BE2C (cell line): Measurements from ENCODE around the gene EEF2K.

Experiments used
- DNase-seq: peaks from one replicate; pipeline ENCODE4 v3.0.0-alpha.2; 2020
- H3K27me3 ChIP-seq: fragments of 250-450 bp; sonication (Bioruptor Pico); 2 replicates; pipeline ENCODE4 v1.5.1; 2020; ENCODE audit warnings: mild to moderate bottlenecking
- H3K36me3 ChIP-seq: fragments of 250-450 bp; sonication (Bioruptor Pico); 2 replicates; pipeline ENCODE4 v1.5.1; 2020; ENCODE audit warnings: mild to moderate bottlenecking
- H3K4me1 ChIP-seq: fragments of 250-450 bp; sonication (Bioruptor Pico); 2 replicates; pipeline ENCODE4 v1.5.1; 2020
- H3K4me3 ChIP-seq: 2 replicates; pipeline ENCODE4 v1.5.1; 2011; ENCODE audit warnings: low read depth, low read length
- H3K9me3 ChIP-seq: fragments of 250-450 bp; sonication (Bioruptor Pico); 2 replicates; pipeline ENCODE4 v1.5.1; 2020
- CTCF ChIP-seq: IDR thresholded peaks from 2 replicates; pipeline ENCODE4 v1.5.1; 2012; ENCODE audit warnings: mild to moderate bottlenecking, low read depth, low read length

Gene EEF2K

GRCh38 chr16:22330326-22330725 is 124.2 kb downstream of the EEF2K start:
- no peak overlapping the region for H3K4me3 ChIP-seq
- no peaks in the 10 kb centered on the region for H3K27me3 ChIP-seq
- no peak for TF ChIP-seq CTCF
- H3K9me3 ChIP-seq = no peaks in the 10 kb centered on the region
- H3K4me1 ChIP-seq = no peaks in the 10 kb centered on the region
- no peak for DNase-seq
- peaks cover 57% of the 10 kb centered on the region for H3K36me3 ChIP-seq

GRCh38 chr16:22333457-22333994 is 127.4 kb downstream of the EEF2K start:
- H3K4me3 ChIP-seq = no peak overlapping the region
- H3K27me3 ChIP-seq = no peaks in the 10 kb centered on the region
- no peak for DNase-seq
- H3K36me3 ChIP-seq = peaks cover 55% of the 10 kb centered on the region
- no peaks in the 10 kb centered on the region for H3K4me1 ChIP-seq
- H3K9me3 ChIP-seq = no peaks in the 10 kb centered on the region
- TF ChIP-seq CTCF = no peak

GRCh38 chr16:22335668-22336246 is 129.7 kb downstream of the EEF2K start:
- H3K9me3 ChIP-seq = no peaks in the 10 kb centered on the region; the same call in 1 of the 2 replicates
- no peaks in the 10 kb centered on the region for H3K27me3 ChIP-seq
- peaks cover 50% of the 10 kb centered on the region for H3K36me3 ChIP-seq
- no peak for TF ChIP-seq CTCF
- no peaks in the 10 kb centered on the region for H3K4me1 ChIP-seq
- DNase-seq = no peak
- no peak overlapping the region for H3K4me3 ChIP-seq

GRCh38 chr16:22336581-22336980 is 130.5 kb downstream of the EEF2K start:
- TF ChIP-seq CTCF = no peak
- no peak overlapping the region for H3K4me3 ChIP-seq
- no peaks in the 10 kb centered on the region for H3K27me3 ChIP-seq
- H3K9me3 ChIP-seq = no peaks in the 10 kb centered on the region; the same call in 1 of the 2 replicates
- H3K4me1 ChIP-seq = no peaks in the 10 kb centered on the region
- no peak for DNase-seq
- H3K36me3 ChIP-seq = peaks cover 46% of the 10 kb centered on the region

GRCh38 chr16:22337045-22337444 is 131.0 kb downstream of the EEF2K start:
- no peaks in the 10 kb centered on the region for H3K4me1 ChIP-seq
- TF ChIP-seq CTCF = no peak
- DNase-seq = no peak
- peaks cover 42% of the 10 kb centered on the region for H3K36me3 ChIP-seq
- H3K9me3 ChIP-seq = no peaks in the 10 kb centered on the region; the same call in 1 of the 2 replicates
- no peak overlapping the region for H3K4me3 ChIP-seq
- H3K27me3 ChIP-seq = no peaks in the 10 kb centered on the region

GRCh38 chr16:22337849-22338635 is 132.0 kb downstream of the EEF2K start:
- Histone ChIP-seq H3K4me3 (no peak overlapping the region), H3K4me1 (no peaks in the 10 kb centered on the region), H3K27me3 (no peaks in the 10 kb centered on the region), H3K36me3 (peaks cover 42% of the 10 kb centered on the region), H3K9me3 (no peaks in the 10 kb centered on the region; the same call in 1 of the 2 replicates)
- TF ChIP-seq CTCF = no peak
- DNase-seq = no peak
